Placental epithelial cell (primary cell): Measurements from ENCODE around the gene LGSN. TPM values are rescaled to one million over a fixed set of nuclear protein-coding genes. Genes with fewer than 3 reads are reported as not detected.

ENCODE experiments used
- small RNA-seq: library from RNA; depleted of rRNA; stranded (forward); fragments of <200 nt; gene quantifications from one replicate; pipeline ENCODE3, GENCODE V24; 2012
- total RNA-seq: library from RNA; depleted of rRNA; stranded (reverse); fragments of >200 nt; gene quantifications from 2 replicates; pipeline ENCODE4 v1.2.3, GENCODE V29; 2012

The LGSN gene, protein sequence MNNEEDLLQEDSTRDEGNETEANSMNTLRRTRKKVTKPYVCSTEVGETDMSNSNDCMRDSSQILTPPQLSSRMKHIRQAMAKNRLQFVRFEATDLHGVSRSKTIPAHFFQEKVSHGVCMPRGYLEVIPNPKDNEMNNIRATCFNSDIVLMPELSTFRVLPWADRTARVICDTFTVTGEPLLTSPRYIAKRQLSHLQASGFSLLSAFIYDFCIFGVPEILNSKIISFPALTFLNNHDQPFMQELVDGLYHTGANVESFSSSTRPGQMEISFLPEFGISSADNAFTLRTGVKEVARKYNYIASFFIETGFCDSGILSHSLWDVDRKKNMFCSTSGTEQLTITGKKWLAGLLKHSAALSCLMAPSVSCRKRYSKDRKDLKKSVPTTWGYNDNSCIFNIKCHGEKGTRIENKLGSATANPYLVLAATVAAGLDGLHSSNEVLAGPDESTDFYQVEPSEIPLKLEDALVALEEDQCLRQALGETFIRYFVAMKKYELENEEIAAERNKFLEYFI
- not detected in 2 replicates for total RNA-seq

GRCh38 chr6:63319939-63320338 lies at the start of gene LGSN:
TSS of gene LGSN (minus strand) at chr6:63319983. CDS start at chr6:63319943, 40 bp downstream.

Small RNAs within 50 kb of the gene (small RNA-seq; reads per million reads assigned to genes)
- not detected for gene SPTLC1P3

Other genes with a start within 250 kb of the LGSN start
- gene FKBP1C, start 108.5 kb downstream of the LGSN start, total RNA-seq: 1.2 and 2.0 TPM in 2 replicates